Endodermal cell (in vitro differentiated cells): Measurements from ENCODE around the gene NMB. TPM values are rescaled to one million over a fixed set of nuclear protein-coding genes. Genes with fewer than 3 reads are reported as not detected.

ENCODE experiments used
- DNase-seq: peaks from one replicate; pipeline ENCODE4 v3.0.0-alpha.2; 2017
- H3K27ac ChIP-seq: 2 replicates; pipeline ENCODE4 v1.5.1; 2013; ENCODE audit warnings: mild to moderate bottlenecking, low read depth, low read length, moderate library complexity
- H3K27me3 ChIP-seq: 2 replicates; pipeline ENCODE4 v1.6.1; 2013; ENCODE audit warnings: mild to moderate bottlenecking, low read length, moderate library complexity; ENCODE audit not compliant: insufficient read depth, control insufficient read depth, poor library complexity, severe bottlenecking
- H3K36me3 ChIP-seq: 2 replicates; pipeline ENCODE4 v1.7.0; 2013; ENCODE audit warnings: mild to moderate bottlenecking, low read length, moderate library complexity; ENCODE audit not compliant: control insufficient read depth, insufficient read depth
- H3K4me1 ChIP-seq: one replicate; pipeline ENCODE4 v1.7.0; 2013; ENCODE audit warnings: low read length; ENCODE audit not compliant: control insufficient read depth, insufficient read depth
- H3K4me3 ChIP-seq: 2 replicates; pipeline ENCODE4 v1.5.1; 2013; ENCODE audit warnings: mild to moderate bottlenecking, low read length, moderate library complexity
- H3K9ac ChIP-seq: 2 replicates; pipeline ENCODE4 v1.6.1; 2013; ENCODE audit warnings: mild to moderate bottlenecking, low read length, moderate library complexity; ENCODE audit not compliant: poor library complexity, severe bottlenecking; ENCODE audit errors: extremely low read depth
- H3K9me3 ChIP-seq: 2 replicates; pipeline ENCODE4 v1.6.1; 2013; ENCODE audit warnings: mild to moderate bottlenecking, low read length, moderate library complexity; ENCODE audit not compliant: control insufficient read depth
- H3K27ac Mint-ChIP-seq: 2 replicates; pipeline ENCODE4 v1.8.0; 2020; ENCODE audit warnings: mixed read lengths
- H3K27me3 Mint-ChIP-seq: 2 replicates; pipeline ENCODE4 v1.8.0; 2021; ENCODE audit warnings: mild to moderate bottlenecking, mixed read lengths; ENCODE audit not compliant: insufficient read depth
- H3K36me3 Mint-ChIP-seq: 2 replicates; pipeline ENCODE4 v1.8.0; 2020; ENCODE audit warnings: low read depth, mixed read lengths
- H3K4me1 Mint-ChIP-seq: 2 replicates; pipeline ENCODE4 v1.8.0; 2020; ENCODE audit warnings: mixed read lengths
- H3K4me3 Mint-ChIP-seq: 2 replicates; pipeline ENCODE4 v1.8.0; 2020; ENCODE audit warnings: mild to moderate bottlenecking, moderate library complexity, mixed read lengths
- H3K9me3 Mint-ChIP-seq: 2 replicates; pipeline ENCODE4 v1.8.0; 2020; ENCODE audit warnings: mild to moderate bottlenecking, mixed read lengths
- CTCF ChIP-seq: fragments of 200-600 bp; sonication (generic); conservative IDR thresholded peaks from 2 replicates; pipeline ENCODE4 v1.5.0; 2021; ENCODE audit warnings: antibody characterized with exemption, mild to moderate bottlenecking
- WGBS, 2 experiments: methylation state at CpG; one replicate each; pipeline versions ENCODE4 v1.1.5 to v1.1.7; 2013; ENCODE audit warnings: missing lambda C conversion rate in 2 of 2, mixed read lengths in 1 of 2; ENCODE audit not compliant: insufficient coverage in 1 of 2, insufficient read length in 1 of 2; 5-methylcytosine and 5-hydroxymethylcytosine counted together
- total RNA-seq, 2 donors: library from RNA; stranded (reverse); fragmentation: NEBNext Ultra II Directional in 1 of 2; extraction: Animal tissue kit (Norgen Biotek cat#: 25700) in 1 of 2; gene quantifications; 2 replicates in 1 of 2; 3 replicates in 1 of 2; pipeline ENCODE4 v1.2.1, GENCODE V29; 2021

Gene NMB
- total RNA-seq, 2 donors from 2014 or later: 5.3 to 7.3 TPM

- no peak overlapping the region for H3K9ac ChIP-seq
- peaks cover 65% of the 10 kb centered on the region for H3K36me3 Mint-ChIP-seq
- no peaks in the 10 kb centered on the region for H3K27me3 Mint-ChIP-seq
- no peak for DNase-seq
- peaks cover 79% of the 10 kb centered on the region for H3K36me3 ChIP-seq
- no peak overlapping the region for H3K4me3 ChIP-seq
- H3K27ac Mint-ChIP-seq: no peak overlapping the region
- H3K4me1 Mint-ChIP-seq: no peaks in the 10 kb centered on the region
- no peaks in the 10 kb centered on the region for H3K27me3 ChIP-seq
- 85 to 96% methylated on average over 3 to 8 of the region's 8 CpGs for WGBS, 2 experiments
- no peaks in the 10 kb centered on the region for H3K4me1 ChIP-seq
- H3K9me3 ChIP-seq: no peaks in the 10 kb centered on the region
- H3K27ac ChIP-seq: no peak overlapping the region
- TF ChIP-seq CTCF: no peak
- no peak overlapping the region for H3K4me3 Mint-ChIP-seq
- H3K9me3 Mint-ChIP-seq: peaks cover 6% of the 10 kb centered on the region
Observed at GRCh38 chr15:84669726-84670125, 11.7 kb upstream of the NMB start.

DNA sequence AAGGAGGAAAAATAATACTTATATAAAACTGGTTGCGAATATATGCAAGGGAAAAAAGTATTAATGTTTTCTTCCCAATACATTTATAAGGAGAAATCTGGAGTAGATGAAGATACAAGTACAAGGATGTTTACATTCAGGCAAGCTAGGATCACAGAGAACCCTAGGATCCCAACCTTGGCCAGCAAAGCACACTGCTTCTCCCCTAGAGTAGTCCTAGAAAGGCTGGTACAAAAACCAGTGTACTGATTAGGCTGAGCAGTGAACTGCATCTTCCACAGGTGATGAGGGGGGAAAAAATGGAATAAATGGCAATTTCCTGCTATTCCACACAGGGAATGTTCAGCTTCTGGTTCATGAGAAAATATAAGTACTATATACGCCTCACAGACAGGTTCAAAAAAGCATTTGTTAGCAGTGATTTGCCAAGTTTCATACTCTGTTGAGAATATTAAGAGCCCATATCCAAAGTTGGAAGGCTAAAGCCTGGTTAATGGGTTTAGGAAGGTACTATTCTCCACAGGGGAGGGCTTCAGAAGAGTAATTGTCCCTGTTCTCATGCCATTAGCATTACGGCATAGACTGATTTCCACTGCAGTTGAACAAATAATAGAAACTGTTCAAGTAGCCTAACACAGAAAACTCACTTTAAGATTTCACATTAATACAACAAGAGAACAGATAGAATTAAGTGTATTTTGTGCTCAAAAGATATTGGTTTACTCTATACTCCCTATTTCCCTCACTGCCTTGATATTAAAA is 10.4 kb upstream of the NMB start:
- peaks cover 4% of the 10 kb centered on the region for H3K9me3 Mint-ChIP-seq
- no peaks in the 10 kb centered on the region for H3K27me3 Mint-ChIP-seq
- H3K27ac Mint-ChIP-seq: no peak overlapping the region
- Histone ChIP-seq H3K4me1 (no peaks in the 10 kb centered on the region), H3K9me3 (no peaks in the 10 kb centered on the region), H3K4me3 (no peak overlapping the region), H3K27me3 (no peaks in the 10 kb centered on the region), H3K9ac (no peak overlapping the region), H3K27ac (no peak overlapping the region), H3K36me3 (peaks cover 79% of the 10 kb centered on the region)
- H3K4me3 Mint-ChIP-seq: no peak overlapping the region
- H3K4me1 Mint-ChIP-seq: no peaks in the 10 kb centered on the region
- no peak for TF ChIP-seq CTCF
- H3K36me3 Mint-ChIP-seq: peaks cover 60% of the 10 kb centered on the region
- DNase-seq: no peak
- 93 to 95% methylated on average over 2 to 3 of the region's 3 CpGs for WGBS, 2 experiments

DNA sequence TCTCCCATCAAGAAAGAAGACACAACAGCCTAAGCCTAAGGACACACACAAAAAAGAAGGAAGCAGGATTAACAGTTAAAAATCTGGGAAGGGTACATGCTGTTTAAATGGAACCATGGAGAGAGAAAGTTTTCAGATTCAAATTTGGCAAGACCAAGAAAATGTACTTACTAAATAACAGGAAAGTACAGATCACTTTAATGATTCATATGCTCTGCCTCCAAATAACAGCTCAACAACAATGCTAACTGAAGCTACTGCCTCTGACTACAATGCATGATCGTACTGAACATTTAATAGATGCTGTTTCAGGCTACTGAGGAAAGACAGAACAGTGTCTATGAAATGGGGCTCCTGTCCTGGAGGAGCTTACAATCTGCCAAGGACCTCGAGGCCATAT is 8.4 kb upstream of the NMB start:
- Histone ChIP-seq H3K36me3 (peaks cover 82% of the 10 kb centered on the region), H3K4me1 (no peaks in the 10 kb centered on the region), H3K4me3 (no peak overlapping the region), H3K27me3 (no peaks in the 10 kb centered on the region), H3K9ac (no peak overlapping the region), H3K27ac (no peak overlapping the region), H3K9me3 (no peaks in the 10 kb centered on the region)
- Mint-ChIP-seq H3K4me3 (no peak overlapping the region), H3K27me3 (no peaks in the 10 kb centered on the region), H3K9me3 (no peaks in the 10 kb centered on the region), H3K36me3 (peaks cover 52% of the 10 kb centered on the region), H3K27ac (no peak overlapping the region), H3K4me1 (no peaks in the 10 kb centered on the region)
- DNase-seq: no peak
- TF ChIP-seq CTCF: no peak
- WGBS, 2 experiments: 99 to 100% methylated on average over 2 of the region's 2 CpGs
